NCI-H2227 treated with DMSO at 0.1 percent for 48 hours (cell line): ENCODE data around the gene PET117.
A peak's percentile ranks its signal among the peaks of the same experiment; 100 is the strongest.
"Not testable (repeated sequence)": the region's sequence is repeated elsewhere in the genome, so short reads cannot be mapped to it uniquely, and the experiment has no call there.

Source experiments
- DNase-seq: peaks from one replicate; lab custom pipeline; 2025; lab: John Stamatoyannopoulos, UW

The PET117 gene, protein sequence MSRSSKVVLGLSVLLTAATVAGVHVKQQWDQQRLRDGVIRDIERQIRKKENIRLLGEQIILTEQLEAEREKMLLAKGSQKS

DNA sequence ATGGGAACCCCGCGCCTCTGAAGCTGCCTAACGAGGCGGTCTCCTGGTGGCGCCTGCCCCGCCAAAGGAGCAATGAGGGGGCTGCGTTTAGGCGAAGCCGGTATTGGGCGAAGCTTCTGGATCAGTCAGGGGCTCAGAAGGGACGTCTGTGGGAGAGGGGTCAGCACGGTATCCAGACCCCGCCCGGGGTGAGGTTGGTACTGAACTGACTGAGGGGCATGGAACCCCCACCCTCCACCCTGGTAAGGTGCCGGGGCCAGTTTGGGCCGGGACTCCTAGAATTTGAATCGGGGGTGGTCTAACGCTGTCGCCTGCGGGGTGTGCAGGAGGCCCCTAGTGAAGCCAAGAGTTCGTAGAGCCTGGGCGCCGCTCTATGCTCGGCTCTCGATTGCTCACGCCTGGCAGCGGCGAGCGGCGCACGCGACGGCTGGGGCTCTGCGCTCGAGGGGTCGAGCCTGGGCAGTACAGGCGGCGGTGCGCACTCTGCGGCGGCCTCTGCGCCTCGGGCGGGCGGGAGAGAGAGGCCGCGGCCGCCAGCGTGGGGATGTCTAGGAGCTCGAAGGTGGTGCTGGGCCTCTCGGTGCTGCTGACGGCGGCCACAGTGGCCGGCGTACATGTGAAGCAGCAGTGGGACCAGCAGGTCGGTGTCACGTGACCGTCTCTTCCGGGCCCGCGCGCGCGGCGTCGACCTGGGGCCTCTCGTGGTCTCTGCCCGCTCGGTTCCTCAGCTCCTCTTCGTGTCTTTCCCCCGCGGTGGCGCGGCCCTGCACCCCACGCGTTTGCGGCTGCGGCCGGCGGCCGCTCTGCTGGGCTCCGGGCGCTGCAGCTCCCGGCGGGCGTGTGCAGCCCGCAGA is at the start of gene PET117, which contains the start of gene KAT14:
Gene PET117 (plus strand): TSS at position 452 of the 854 bp plus-strand sequence. CDS start 93 bp downstream, at position 545.
Gene KAT14 (plus strand): TSS at position 452 of the 854 bp plus-strand sequence. CDS start 4,798 bp downstream, outside the sequence.
- peak; percentile 88 for DNase-seq

DNA sequence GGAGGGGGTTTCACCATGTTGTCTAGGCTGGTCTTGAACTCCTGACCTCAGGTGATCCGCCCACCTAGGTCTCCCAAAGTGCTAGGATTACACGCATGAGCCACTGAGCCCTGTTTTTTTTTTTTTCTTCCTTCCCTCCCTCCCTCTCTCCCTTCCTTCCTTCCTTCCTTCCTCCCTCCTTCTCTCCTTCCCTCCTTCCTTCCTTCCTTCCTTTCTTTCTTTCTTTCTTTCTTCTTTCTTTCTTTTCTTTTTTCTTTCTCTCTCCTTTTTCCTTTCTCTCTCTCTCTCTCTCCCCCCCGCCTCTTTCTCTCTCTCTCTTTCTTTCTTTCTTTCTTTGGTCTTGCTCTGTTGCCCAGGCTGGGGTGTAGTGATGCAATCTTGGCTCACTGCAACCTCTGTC is 49.4 kb upstream of the PET117 start:
- not testable (repeated sequence) for DNase-seq

DNA sequence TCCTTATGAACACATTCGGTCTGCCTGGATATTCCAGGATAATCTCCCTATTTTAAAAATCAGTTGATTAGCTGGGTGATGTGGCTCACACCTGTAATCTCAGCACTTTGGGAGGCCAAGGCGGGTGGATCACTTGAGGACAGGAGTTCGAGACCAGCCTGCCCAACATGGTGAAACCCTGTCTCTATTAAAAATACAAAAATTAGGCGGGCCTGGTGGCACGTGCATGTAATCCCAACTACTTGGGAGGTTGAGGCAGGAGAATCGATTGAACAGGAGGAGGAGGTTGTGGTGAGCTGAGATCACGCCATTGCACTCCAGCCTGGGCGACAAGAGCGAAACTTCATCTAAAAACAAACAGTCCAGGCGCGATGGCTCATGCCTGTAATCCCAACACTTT is 48.8 kb upstream of the PET117 start:
- not testable (repeated sequence) for DNase-seq

DNA sequence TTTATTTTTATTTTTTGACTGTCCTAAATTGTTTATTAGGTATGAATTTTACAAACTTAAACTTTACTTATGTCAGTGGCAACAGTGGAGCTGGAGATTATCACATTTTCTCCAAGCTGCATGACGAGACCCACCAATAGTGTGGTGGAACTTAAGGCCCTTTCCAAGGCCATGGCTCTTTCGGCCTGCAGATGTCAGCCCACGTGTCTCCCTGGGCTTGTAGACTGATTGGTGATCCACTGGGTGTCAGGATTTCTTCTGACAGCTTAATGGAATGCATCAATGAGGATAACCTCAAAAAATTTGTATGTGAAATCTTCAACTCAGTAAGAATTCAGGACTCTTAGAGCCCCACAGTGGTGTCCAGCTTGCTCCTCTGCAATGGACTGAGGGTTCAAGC is 47.6 kb upstream of the PET117 start:
- DNase-seq, result no peak

DNA sequence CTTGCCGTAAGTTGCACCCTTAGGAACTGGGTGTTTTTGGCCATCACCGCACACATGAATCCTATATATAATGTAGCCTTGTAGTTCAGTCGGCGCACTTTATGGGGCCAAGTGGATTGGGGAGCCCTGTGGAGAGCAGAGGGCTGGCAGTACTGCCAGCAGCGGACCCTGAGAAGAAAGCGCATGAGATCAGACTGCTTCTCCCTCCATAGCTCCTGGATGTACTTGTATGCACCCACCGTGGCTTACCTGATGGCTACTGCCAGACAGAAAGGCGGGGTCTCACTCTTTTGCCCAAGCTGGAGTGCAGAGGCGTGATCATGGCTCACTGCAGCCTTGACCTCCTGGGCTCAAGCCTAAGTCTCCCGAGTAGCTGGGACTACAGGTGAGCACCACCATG is 47.2 kb upstream of the PET117 start:
- no peak for DNase-seq

DNA sequence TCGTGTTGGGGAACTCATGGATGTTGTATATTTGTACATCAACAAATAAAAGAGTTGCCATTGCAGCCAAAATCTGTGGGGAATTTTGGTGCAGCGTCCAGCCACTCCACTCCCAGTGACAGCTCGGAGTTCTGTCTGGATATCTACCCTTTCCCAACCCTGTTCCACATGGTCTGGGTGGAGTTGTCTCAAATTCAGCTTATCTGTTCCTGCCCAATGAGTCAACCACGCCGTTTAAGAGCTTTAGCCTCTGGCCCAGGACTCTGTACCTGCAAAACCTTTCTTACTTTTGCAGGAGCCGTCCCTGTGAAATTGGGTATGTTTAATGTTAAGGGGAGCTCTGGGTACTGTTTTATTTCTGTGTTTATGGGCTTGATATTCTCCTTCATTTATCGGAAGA is 46.0 kb upstream of the PET117 start:
- DNase-seq, result no peak

DNA sequence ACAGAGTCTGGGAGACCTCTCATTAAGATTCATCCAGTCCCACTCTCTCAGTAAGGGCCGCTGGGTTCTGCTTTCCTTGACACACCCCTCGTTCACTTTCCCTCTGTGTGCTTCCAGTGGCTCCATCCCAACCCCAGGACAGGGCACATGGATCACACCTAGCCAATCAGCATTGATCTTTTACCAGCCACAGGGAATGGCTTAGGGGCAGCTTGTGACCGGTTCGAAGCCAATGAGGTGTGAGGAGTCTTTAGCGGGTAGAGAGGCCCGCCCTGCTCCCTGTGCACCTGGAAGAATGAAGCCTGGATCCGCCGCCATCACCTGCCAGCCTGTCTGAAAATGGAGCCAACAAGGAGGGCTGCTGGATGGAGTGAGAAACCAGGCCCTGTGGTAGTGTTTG is 44.8 kb upstream of the PET117 start:
- DNase-seq, result no peak

DNA sequence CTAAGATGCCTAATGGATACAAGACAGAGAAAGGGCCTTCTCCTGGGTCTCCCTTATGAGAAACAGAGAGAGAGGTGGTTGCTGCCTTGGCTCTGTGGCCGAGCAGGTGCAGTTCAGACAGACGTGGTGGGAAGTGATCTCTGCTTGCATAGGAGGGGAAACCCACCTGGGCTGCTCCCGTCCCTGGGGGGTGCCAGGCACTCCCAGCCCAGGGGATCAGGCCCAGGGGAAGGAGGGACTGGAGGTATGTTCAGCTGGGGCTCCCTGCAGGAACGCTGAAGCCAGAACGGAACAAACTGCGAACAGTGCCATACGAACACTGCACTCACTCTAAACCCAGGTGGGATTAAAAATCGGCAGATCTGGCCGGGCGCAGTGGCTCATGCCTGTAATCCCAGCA is 44.3 kb upstream of the PET117 start:
- no peak for DNase-seq

DNA sequence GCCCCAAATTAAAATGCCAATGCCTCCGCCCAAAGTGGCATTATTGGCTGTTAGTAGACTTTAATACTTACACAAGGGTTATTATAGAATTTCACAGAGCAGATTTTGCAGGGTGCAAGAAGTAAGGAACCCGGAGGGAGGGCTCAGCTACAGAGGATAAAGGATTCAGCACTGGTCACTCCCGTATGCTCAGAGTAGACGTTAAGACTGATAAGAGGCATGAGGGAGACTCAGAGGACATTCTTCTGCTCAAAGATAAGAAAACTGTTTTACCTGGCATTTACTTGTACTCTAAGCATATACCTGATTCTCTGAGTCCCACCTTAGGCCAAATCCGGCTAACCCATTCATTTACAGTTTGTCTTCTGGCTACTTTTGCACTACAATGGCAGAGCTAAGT is 43.5 kb upstream of the PET117 start:
- DNase-seq, result no peak

DNA sequence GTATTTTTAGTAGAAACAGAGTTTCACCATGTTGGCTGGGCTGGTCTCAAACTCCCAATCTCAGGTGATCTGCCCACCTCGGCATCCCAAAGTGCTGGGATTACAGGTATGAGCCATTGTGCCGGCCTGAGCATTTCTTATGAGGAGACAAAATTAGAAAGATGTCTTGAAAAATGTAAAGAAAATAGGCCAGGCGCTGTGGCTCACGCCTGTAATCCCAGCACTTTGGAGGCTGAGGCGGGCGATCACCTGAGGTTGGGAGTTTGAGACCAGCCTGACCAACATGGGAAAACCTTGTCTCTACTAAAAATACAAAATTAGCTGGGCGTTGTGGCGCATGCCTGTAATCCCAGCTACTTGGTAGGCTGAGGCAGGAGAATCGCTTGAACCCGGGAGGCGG is 37.1 kb upstream of the PET117 start:
- DNase-seq, result not testable (repeated sequence)

DNA sequence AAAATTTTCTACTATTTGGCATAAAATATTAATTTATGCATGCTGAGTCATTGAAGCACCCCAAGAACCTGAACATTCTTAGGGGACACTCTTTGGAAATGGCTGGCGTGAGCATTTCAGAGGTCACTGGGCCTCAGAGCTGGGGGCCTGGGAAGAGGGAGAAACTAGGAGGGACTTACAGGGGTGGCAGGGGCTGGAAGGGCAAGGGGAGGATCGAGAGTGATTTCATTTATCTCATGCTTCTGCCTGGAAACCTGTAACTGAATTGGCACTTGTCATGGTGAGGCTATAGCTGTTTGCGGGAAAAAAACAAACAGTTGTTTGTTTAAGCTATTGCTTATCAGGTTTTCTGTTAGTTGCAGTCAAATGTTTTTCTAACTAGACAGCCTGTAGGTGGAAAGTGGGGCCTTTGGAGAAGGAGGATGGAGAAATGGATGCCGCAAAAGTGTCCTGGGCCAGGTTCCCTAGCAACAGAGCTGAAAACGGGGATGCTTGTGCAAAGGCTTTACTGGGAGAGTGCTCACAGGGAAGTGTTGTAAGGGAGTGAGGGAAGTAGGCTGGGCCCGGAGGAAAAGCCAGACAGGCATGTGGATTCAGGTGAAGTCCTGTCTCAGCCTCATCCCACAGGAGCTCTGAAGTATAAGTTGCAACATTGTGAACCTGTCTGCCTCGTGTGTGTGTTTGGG is 36.4 kb upstream of the PET117 start:
- no peak for DNase-seq

DNA sequence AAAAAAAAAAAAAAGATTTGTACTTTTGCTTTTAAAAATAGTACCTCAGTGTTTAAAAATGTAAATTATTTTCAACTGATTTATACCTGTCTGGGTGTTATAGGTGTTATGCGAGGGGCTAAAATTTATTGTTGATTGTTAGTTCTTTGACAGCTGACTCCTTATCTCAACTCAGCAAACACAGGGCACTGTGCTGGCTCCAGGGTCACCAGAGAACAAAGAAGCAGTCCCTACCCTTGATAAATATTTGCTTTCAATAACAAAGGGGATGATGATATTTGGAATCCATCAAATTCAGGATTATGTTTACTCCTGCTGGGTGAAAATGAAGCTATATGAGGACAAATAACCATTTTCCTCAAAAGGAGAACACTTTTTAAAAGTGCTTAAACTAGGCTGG is 34.2 kb upstream of the PET117 start:
- no peak for DNase-seq

DNA sequence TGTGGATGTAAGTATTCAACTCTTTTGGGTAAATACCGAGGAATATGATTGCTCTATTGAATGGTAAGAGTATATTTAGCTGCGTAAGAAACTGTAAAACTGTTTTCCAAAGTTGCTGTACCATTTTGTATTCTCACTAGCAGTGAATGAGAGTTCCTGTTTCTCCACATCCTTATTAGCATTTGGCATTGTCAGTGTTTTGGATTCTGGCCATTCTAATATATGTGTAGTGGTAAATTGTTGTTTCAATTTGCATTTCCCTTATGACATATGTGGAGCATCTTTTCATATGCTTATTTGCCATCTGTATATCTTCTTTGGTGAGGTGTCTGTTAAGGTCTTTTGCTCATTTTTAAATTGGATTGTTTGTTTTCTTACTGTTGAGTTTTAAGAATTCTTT is 29.3 kb upstream of the PET117 start:
- no peak for DNase-seq

DNA sequence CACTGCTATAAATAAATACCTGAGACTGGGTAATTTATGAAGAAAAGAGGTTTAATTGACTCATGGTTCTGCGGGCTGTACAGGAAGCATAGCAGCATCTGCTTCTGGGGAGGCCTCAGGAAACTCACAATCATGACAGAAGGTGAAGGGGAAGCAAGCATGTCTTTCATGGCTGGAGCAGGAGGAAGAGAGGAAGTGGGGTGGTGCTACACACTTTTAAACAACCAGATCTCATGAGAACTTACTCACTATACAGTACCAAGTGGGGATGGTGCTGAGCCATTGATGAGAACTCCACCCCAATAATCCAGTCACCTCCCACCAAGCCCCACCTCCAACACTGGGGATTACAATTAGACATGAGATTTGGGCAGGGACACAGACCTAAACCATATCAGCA is 9.1 kb upstream of the PET117 start:
- DNase-seq, result not testable (repeated sequence)

DNA sequence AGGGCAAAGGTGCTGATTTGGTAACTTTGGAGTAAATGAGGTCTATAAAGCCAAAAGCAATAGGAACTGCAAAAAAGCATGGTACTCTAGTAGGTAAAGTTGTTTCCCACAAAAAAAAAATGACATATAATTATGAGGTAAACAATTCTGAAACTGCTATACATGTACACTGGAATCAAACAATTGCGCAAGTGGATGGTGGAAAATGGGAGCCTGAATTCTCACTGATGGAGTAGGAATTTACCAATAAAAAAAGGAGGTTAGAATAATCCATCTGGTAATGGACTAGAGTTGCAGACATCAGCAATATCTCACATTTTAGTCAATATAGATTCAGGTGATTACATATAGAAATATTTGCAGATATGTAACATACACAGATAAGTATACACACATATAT is 5.0 kb upstream of the PET117 start:
- no peak for DNase-seq

DNA sequence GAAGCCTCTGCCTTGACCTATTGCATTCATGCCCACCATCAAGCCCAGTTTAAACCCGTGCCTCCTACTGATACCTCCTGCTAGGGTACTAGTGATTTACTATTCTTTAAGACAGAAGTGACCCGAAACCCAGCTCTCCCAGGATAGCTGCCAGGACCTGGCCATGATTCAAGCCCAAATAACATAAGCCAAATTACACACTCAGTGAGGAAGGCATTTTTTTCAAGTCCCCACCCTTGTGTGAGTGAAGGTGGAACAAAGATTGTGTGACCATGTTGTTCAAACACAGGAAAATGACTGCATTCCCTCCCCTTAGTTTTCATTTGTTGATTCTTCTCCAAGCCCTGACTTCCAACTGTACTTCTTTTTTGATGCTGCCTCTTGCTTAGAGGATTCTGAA is 3.7 kb upstream of the PET117 start:
- DNase-seq, result no peak

DNA sequence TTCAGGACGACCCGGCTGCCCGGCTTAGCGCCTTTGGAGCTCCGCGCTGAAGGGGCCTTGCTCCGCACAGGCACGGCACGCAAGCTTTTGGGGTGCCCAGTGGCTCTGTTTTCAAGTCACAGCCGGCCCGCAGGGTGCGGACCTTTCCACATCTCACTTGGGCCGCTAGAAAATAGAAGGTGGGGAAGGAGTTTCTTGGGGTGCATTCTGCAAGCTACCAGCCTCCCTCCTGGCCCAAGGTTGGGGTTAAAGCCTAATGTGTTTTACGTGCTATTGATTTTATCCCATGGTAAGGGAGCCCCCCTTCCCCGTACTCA is 561 bp downstream of the PET117 start:
- DNase-seq, result no peak

DNA sequence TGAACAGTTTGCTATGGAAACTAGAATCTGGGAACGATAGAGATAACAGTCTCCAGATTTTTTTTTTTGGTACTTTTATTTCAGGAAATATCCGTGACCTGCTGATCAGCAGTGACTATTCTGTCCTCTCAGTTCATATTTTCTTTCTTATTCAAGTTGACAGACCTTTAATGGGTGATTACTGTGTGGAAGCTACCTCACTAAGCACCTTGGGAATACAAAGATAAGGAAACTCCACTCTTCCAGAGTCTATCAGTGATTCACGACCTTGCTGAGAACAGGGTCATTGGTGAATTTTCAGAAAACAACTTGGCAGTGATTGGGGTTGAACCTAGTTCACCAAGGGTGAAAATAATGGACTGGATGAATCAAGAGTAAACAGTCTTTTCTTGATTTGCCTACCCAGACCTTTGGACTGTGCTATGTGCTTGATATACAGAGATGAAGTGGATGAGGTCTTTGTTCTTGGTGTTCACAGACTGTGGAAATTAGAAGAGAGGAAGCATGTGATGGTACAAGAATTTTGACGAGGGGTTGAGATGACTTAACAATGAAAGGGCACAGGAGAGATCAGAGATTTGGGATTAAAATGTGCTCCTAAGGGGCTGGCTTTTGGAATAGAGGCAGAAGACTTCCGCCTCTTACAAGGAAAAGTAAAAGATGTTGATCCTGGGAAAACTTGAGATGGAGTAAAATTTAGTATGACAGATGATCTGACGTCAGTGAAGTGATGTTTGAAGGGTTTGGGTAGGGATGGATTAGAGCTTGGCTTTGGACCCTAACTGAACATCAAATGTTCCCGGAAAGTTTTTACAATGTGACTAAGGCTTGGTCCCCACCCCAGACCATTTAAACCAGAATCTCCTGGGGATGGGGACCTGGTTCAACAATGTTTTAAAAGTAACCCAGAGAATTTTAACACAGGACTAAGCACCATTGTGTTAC is 1.2 kb downstream of the PET117 start:
- no peak for DNase-seq

DNA sequence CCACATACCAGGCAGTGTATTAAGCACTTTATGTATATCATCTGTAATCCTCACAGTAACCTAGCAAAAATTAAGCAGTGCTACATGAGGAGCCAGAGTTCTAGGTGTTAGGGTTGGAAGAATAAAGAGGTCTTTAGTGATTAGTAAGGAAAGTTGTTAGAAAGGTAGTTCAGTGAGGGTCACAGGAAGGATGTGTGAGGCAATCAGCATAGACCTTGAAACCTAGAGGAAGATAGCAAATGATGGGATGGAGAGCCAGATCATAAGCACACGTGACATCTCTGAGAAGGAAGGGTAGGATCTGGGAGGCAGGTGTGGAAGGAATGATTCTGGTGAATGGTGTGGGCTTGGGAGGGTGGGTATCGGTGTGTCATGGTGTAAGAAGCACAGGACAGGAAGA is 2.2 kb downstream of the PET117 start:
- DNase-seq, result no peak

DNA sequence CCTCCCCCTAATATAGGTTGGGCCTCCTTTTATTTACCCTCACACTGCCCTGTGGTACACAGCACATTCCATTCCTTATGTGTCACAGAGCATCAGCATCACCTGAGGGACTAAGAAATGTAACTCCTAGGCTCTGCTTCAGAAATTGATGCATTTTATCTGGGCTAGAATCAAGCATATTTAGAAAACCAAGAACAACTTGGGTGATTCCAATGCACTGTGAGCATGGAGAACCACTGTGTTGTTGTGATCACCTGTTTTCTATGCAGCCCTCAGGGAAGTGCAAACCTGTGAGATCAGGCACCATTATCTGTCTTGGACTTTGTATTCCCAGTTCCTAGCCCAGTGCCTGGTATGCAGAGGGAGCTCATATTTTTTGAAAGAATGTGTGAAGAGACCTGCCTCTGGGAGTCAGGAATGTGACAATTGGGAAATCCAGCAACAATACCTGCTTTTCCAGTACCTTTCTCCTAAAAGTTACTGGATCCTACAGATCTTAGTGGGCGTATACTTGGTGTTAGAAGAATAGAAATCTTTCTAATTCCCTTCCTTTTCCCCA is 7.0 kb downstream of the PET117 start:
- no peak for DNase-seq

DNA sequence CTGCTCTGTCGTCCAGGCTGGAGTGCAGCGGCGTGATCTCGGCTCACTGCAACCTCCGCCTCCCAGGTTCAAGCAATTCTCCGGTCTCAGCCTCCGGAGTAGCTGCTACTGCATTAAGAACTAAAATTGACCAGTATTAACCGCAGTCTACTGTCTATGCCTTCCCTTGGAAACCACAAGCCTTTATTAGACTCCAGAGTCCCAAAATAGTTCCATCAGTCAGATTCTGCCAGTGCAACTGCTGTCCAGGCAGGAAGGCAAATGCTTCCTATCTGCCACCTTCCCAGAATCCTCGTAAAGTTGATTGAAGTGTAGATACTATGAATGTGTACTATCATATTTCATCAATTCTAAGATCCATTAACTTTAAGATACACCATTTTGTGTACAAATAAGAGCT is 16.7 kb downstream of the PET117 start:
- no peak for DNase-seq

DNA sequence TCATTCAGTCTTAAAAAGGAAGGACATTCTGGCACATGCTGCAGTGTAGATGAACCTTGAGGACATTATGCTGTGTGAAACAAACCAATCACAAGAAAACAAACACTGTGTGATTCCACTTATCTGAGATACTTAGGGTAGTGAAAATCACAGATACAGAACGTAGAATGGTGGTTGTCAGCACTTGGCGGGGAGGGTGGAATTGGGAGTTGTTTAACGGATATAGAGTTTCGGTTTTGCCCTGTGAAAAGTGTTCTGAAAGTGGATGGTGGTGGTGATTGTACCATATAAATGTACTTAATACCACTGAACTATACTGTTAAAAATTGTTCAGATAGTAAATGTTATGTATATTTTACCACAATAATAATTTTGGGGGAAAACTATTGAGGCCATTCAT is 18.4 kb downstream of the PET117 start:
- DNase-seq, result no peak
